BJ (cell line): ENCODE measurements around the gene IGFLR1. TPM values are rescaled to one million over a fixed set of nuclear protein-coding genes. Genes with fewer than 3 reads are reported as not detected.
A peak's percentile ranks its signal among the peaks of the same experiment; 100 is the strongest.

Experiments
- CTCF ChIA-PET: fragments of 350-600 bp; formaldehyde crosslinking; extraction: SDS; loops from one replicate; lab custom pipeline; 2021; ENCODE audit warnings: antibody characterized with exemption, inconsistent platforms; lab: Yijun Ruan, JAX
- POLR2A ChIA-PET: fragments of 300-600 bp; sonication (Branson Sonifier 250); formaldehyde crosslinking; extraction: SDS; loops from one replicate; lab custom pipeline; 2021; ENCODE audit warnings: antibody characterized with exemption; lab: Charles Lee
- DNase-seq: peaks from one replicate; pipeline ENCODE4 v3.0.0-alpha.2; 2011; ENCODE audit warnings: low read depth
- H3K27me3 ChIP-seq: 2 replicates; pipeline ENCODE4 v1.6.0; 2011; ENCODE audit warnings: low read length; ENCODE audit not compliant: control insufficient read depth, insufficient read depth
- H3K36me3 ChIP-seq: 2 replicates; pipeline ENCODE4 v1.5.1; 2011; ENCODE audit warnings: low read length; ENCODE audit not compliant: control insufficient read depth, insufficient read depth
- H3K4me3 ChIP-seq: 2 replicates; pipeline ENCODE4 v1.5.1; 2011; ENCODE audit warnings: low read depth, mild to moderate bottlenecking, control low read depth, low read length
- polyA minus RNA-seq: library from RNA; depleted of rRNA, polyadenylated mRNA; stranded (reverse); fragments of >200 nt; gene quantifications from 2 replicates; pipeline ENCODE4 v1.2.3, GENCODE V29; 2011; rRNA and poly(A)+ RNA removed
- polyA plus RNA-seq: library from polyadenylated mRNA; depleted of rRNA; stranded (reverse); fragments of >200 nt; gene quantifications from 2 replicates; pipeline ENCODE4 v1.2.3, GENCODE V29; 2011; rRNA removed
- TF ChIP-seq, protein P1 (sequence below): IDR thresholded peaks from 2 replicates; pipeline ENCODE4 v1.5.1; 2011; ENCODE audit warnings: low read depth, mild to moderate bottlenecking, control low read depth, inconsistent platforms, low read length, moderate library complexity; ENCODE audit not compliant: insufficient read depth

Gene IGFLR1, protein sequence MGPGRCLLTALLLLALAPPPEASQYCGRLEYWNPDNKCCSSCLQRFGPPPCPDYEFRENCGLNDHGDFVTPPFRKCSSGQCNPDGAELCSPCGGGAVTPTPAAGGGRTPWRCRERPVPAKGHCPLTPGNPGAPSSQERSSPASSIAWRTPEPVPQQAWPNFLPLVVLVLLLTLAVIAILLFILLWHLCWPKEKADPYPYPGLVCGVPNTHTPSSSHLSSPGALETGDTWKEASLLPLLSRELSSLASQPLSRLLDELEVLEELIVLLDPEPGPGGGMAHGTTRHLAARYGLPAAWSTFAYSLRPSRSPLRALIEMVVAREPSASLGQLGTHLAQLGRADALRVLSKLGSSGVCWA
- polyA plus RNA-seq: 1.1 and 1.9 TPM in 2 replicates
- polyA minus RNA-seq: 0.15 and 2.1 TPM in 2 replicates

GRCh38 chr19:35742121-35742724 is at the start of gene IGFLR1:
Gene IGFLR1, minus strand, starts transcription at chr19:35742452. Its CDS starts 1,272 bp downstream, at chr19:35741180.
- TF ChIP-seq, protein P1, sequence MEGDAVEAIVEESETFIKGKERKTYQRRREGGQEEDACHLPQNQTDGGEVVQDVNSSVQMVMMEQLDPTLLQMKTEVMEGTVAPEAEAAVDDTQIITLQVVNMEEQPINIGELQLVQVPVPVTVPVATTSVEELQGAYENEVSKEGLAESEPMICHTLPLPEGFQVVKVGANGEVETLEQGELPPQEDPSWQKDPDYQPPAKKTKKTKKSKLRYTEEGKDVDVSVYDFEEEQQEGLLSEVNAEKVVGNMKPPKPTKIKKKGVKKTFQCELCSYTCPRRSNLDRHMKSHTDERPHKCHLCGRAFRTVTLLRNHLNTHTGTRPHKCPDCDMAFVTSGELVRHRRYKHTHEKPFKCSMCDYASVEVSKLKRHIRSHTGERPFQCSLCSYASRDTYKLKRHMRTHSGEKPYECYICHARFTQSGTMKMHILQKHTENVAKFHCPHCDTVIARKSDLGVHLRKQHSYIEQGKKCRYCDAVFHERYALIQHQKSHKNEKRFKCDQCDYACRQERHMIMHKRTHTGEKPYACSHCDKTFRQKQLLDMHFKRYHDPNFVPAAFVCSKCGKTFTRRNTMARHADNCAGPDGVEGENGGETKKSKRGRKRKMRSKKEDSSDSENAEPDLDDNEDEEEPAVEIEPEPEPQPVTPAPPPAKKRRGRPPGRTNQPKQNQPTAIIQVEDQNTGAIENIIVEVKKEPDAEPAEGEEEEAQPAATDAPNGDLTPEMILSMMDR: no peak
- no peak for DNase-seq
- POLR2A ChIA-PET: no interaction called here
- H3K4me3 ChIP-seq: no peak within 1 kb of the TSS
- peaks cover 15% of the 10 kb centered on the region for H3K36me3 ChIP-seq
- H3K27me3 ChIP-seq: no peaks in the 10 kb centered on the region
- CTCF ChIA-PET: no interaction called here

DNA sequence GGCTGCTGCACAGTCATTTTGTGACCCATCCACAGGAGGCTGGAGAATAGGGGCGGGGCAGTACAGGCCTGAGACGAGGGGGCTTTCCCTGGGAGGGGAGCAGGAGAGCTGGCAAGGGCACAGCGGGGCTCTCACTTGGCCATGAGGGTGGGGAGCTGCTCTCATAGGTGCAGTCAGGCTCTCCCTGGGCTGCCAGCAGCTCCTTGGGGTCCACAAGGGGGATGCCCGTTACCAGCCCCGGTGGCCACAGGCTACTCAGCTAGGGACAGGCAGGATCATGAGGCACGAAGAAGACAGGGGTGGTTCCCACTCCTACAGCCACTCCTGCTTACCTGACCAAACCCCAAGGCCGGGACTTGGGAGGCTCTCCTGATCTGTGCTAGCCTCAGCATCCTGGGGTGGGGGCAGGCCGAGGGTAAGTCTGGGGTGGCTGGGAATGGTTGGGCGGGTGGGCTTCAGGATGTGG is 49.6 kb upstream of the IGFLR1 start:
- TF ChIP-seq, protein P1: no peak

GRCh38 chr19:35790981-35791813 is 48.9 kb upstream of the IGFLR1 start:
- ChIA-PET POLR2A (no interaction called here), CTCF (interaction anchor here (0.6 to 1.0 kb wide), 2 partner anchors 9 to 10 kb away, joined by 3 read pairs; no protein-coding TSS in a partner anchor)
- H3K4me3 ChIP-seq: no peak overlapping the region
- DNase-seq: no peak
- TF ChIP-seq, protein P1: peak; percentile 14; the same call in 1 of the 2 replicates
- H3K27me3 ChIP-seq: no peaks in the 10 kb centered on the region; the same call in 1 of the 2 replicates
- no peaks in the 10 kb centered on the region; the same call in 1 of the 2 replicates for H3K36me3 ChIP-seq

More for the DNA sequence above, 49.6 kb upstream of the IGFLR1 start:
- Histone ChIP-seq H3K27me3 (peaks cover 3% of the 10 kb centered on the region; the same call in 1 of the 2 replicates), H3K36me3 (no peaks in the 10 kb centered on the region; the same call in 1 of the 2 replicates), H3K4me3 (no peak overlapping the region)
- ChIA-PET POLR2A (no interaction called here), CTCF (no interaction called here)
- no peak for DNase-seq

DNA sequence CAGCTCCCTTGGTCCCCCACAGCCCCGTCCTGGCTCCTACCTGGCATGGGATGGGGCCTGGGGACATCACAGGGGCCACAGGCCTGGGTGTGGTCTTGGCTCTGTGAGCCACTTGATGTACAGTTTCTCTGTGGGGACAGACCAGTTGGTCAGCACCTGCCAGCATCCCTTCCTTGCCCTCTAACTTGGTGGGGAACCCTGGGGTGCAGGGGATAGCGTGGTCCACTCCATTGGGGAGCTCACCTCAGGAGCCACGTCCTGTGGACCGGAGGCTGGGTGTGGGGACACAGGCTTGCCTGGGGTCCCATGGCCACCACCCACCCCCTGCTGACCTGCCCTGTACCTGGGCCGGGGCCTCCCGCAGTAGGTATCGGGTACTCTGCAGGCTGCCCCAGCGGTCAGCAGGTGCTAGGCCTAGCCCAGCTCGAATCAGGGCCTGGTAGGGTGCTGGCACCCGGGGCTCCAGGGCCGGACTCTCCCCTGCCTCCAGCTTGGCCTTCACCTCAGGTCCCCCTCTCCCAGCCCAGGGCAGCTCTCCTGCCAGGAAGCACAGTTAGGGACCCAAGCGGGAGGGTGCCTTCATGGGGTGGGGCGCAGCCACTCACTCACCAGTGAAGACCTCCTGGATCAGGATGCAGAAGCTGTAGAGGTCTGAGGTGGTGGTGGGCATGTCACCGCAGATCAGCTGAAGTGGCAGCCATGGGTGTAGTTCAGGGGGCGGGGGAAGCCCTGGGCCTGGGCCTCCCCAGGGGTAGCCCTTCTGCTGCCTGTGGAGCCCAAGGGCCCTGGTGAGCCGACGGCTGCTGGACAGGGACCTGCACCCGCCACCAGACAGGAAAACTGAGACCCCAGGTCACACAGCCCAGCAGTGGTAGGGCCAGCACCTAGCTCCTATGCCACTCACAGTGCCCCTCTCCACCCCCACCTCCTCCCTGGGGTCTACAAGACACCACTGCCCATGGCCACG is 48.0 kb upstream of the IGFLR1 start:
- ChIA-PET CTCF (interaction anchor here (0.6 to 1.1 kb wide), 3 partner anchors 11 to 129 kb away, joined by 3 to 4 read pairs (median 3); partner anchors contain the start of gene ARHGAP33), POLR2A (no interaction called here)

More for the DNA sequence above, 48.0 kb upstream of the IGFLR1 start:
- no peak for DNase-seq
- TF ChIP-seq, protein P1: no peak
- Histone ChIP-seq H3K27me3 (no peaks in the 10 kb centered on the region; the same call in 1 of the 2 replicates), H3K36me3 (no peaks in the 10 kb centered on the region; the same call in 1 of the 2 replicates), H3K4me3 (no peak overlapping the region)
